Lung (tissue), 12 donors: ENCODE measurements around the gene LAMA3. TPM values are rescaled to one million over a fixed set of nuclear protein-coding genes. Genes with fewer than 3 reads are reported as not detected.
A peak's percentile ranks its signal among the peaks of the same experiment; 100 is the strongest.

Experiments used
- ATAC-seq: fragments of 200-7000 bp; cut with Tn5 transposase; one replicate; pipeline ENCODE4 v1.9.1; 2020; ENCODE audit warnings: moderate number of reproducible peaks; ENCODE audit not compliant: insufficient read depth, low FRiP score
- DNase-seq, 3 donors: peaks; one replicate each; pipeline ENCODE4 v3.0.0-alpha.2; 2013 to 2017
- H3K27ac ChIP-seq, 2 donors: one replicate each; pipeline ENCODE4 v1.5.1; 2013; ENCODE audit warnings: mild to moderate bottlenecking in 2 of 2, moderate library complexity in 2 of 2, control low read depth in 1 of 2, inconsistent platforms in 1 of 2, low read depth in 1 of 2, low read length in 1 of 2
- H3K27me3 ChIP-seq, 3 donors: one replicate each; pipeline ENCODE4 v1.5.1; 2013; ENCODE audit warnings: low read length in 2 of 3; ENCODE audit not compliant: control insufficient read depth in 3 of 3, insufficient read depth in 3 of 3
- H3K36me3 ChIP-seq, 4 donors: one replicate each; pipeline ENCODE4 v1.5.1; 2013; ENCODE audit warnings: low read length in 4 of 4, mild to moderate bottlenecking in 1 of 4, moderate library complexity in 1 of 4; ENCODE audit not compliant: control insufficient read depth in 4 of 4, insufficient read depth in 4 of 4
- H3K4me1 ChIP-seq, 5 donors: one replicate each; pipeline ENCODE4 v1.5.1; 2013; ENCODE audit warnings: low read length in 5 of 5, mild to moderate bottlenecking in 2 of 5, moderate library complexity in 1 of 5; ENCODE audit not compliant: control insufficient read depth in 5 of 5, insufficient read depth in 5 of 5
- H3K4me3 ChIP-seq: one replicate; pipeline ENCODE4 v1.5.1; 2013; ENCODE audit warnings: mild to moderate bottlenecking, control low read depth, moderate library complexity
- H3K9ac ChIP-seq, 2 donors: one replicate each; pipeline ENCODE4 v1.5.1; 2013; ENCODE audit warnings: low read length in 2 of 2, control low read depth in 1 of 2; ENCODE audit not compliant: insufficient read depth in 1 of 2
- H3K9me3 ChIP-seq, 4 donors: one replicate each; pipeline ENCODE4 v1.5.1; 2013; ENCODE audit warnings: low read length in 3 of 4, mild to moderate bottlenecking in 1 of 4, moderate library complexity in 1 of 4; ENCODE audit not compliant: control insufficient read depth in 4 of 4, insufficient read depth in 3 of 4
- CTCF ChIP-seq: IDR thresholded peaks from 2 replicates; pipeline ENCODE4 v1.5.1; 2012; ENCODE audit warnings: mild to moderate bottlenecking; ENCODE audit errors: control extremely low read depth, extremely low read depth
- WGBS, 2 donors: extraction: QIAGEN DNeasy Blood & Tissue Kit; methylation state at CpG; one replicate each; pipeline ENCODE4 v1.1.7; 2013; 5-methylcytosine and 5-hydroxymethylcytosine counted together
- polyA plus RNA-seq, 2 donors: library from polyadenylated mRNA; stranded (reverse); fragments of 200-250 nt; gene quantifications; one replicate each; pipeline ENCODE4 v1.2.1, GENCODE V29; 2013
- total RNA-seq, 2 donors: library from RNA; depleted of rRNA in 1 of 2; stranded (reverse); fragments of >200 nt in 1 of 2; gene quantifications; one replicate each; pipeline ENCODE4 v1.2.1, GENCODE V29; 2014 to 2021
- donor health status: control.
- donor health status: control.
- donor health status: Bipolar disorder and iron deficiency.
- donor health status: healthy.
- donor health status: DM: yes; HTN: yes; CAD: no.

LAMA3 gene
- total and polyA plus RNA-seq, 4 donors, result 14.1 to 110 (median 51.9) TPM

DNA sequence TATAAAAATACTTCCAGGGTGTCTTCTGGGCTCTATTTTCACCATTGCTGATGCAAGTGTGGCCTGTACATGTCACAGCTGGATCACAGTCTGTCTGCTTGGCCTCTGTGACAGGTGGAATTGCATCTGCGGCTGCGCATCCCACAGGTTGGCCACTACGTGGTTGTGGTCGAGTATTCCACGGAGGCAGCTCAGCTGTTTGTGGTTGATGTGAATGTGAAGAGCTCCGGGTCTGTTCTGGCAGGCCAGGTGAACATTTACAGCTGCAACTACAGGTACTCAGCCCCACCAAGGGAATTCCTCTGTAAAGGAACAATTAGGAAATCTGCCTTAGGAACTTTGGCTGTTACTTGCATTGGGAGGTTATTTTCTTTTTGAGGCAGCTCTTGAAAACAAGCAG lies 144.5 kb downstream of the LAMA3 start:
- Histone ChIP-seq H3K9me3 (no peaks in the 10 kb centered on the region), H3K9ac (no peak overlapping the region), H3K4me1 (peaks cover 0 to 3% (median 0%) of the 10 kb centered on the region in 5 donors), H3K4me3 (no peak overlapping the region), H3K36me3 (no peaks in the 10 kb centered on the region), H3K27me3 (no peaks in the 10 kb centered on the region), H3K27ac (no peak overlapping the region)
- WGBS, 2 donors, result 74 to 80% methylated on average over 6 of the region's 6 CpGs
- no peak for TF ChIP-seq CTCF
- ATAC-seq (no peak), DNase-seq (no peak)

GRCh38 chr18:23835091-23835490 lies 145.8 kb downstream of the LAMA3 start:
- no peak for TF ChIP-seq CTCF
- peak; percentile 41 for ATAC-seq

GRCh38 chr18:23835506-23835905 lies 146.3 kb downstream of the LAMA3 start:
- peak in 1 of 3 donors; percentile 21 for DNase-seq
- no peak overlapping the region for H3K9ac ChIP-seq
- no peaks in the 10 kb centered on the region for H3K27me3 ChIP-seq
- no peaks in the 10 kb centered on the region for H3K9me3 ChIP-seq
- H3K4me3 ChIP-seq, result no peak overlapping the region
- ATAC-seq, result peak; percentile 37
- no peak for TF ChIP-seq CTCF
- peaks cover 0 to 5% (median 0%) of the 10 kb centered on the region in 5 donors for H3K4me1 ChIP-seq
- H3K36me3 ChIP-seq, result no peaks in the 10 kb centered on the region
- no peak overlapping the region for H3K27ac ChIP-seq
- WGBS, 2 donors, result 42 to 51% methylated on average over 4 of the region's 4 CpGs

More at GRCh38 chr18:23835091-23835490, 145.8 kb downstream of the LAMA3 start:
- Histone ChIP-seq H3K27me3 (no peaks in the 10 kb centered on the region), H3K9me3 (no peaks in the 10 kb centered on the region), H3K27ac (peak overlapping the region in 1 of 2 donors; percentile 32), H3K4me1 (peaks cover 0 to 5% (median 0%) of the 10 kb centered on the region in 5 donors), H3K9ac (no peak overlapping the region), H3K4me3 (no peak overlapping the region), H3K36me3 (no peaks in the 10 kb centered on the region)
- no peak for DNase-seq
- 91 to 97% methylated on average over 3 of the region's 3 CpGs for WGBS, 2 donors

DNA sequence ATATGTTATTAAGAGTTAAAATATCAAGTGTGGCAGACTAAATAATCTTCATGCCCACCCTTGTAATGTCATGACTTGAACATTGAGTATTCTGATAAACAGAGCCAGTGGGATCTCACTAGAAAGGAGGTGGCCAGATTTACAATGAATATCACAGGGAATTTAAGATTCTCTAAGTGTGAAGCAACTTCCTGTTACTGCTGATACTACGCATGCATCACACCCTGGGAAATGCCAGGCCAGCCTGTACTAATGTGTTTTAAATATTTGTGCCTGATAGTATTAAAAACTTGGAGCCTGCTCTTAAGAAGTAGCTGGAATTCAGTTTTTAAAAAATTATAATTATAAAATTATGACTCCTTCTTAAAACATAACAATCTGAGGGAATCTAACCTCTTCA lies 148.3 kb downstream of the LAMA3 start:
- no peaks in the 10 kb centered on the region for H3K9me3 ChIP-seq
- no peaks in the 10 kb centered on the region for H3K27me3 ChIP-seq
- TF ChIP-seq CTCF, result no peak
- H3K36me3 ChIP-seq, result no peaks in the 10 kb centered on the region
- H3K27ac ChIP-seq, result no peak overlapping the region
- no peak overlapping the region for H3K4me3 ChIP-seq
- WGBS, 2 donors, result 20 to 51% methylated on average over 1 of the region's 1 CpG
- DNase-seq (peak in 2 of 3 donors; percentile 37 to 40), ATAC-seq (no peak)
- no peak overlapping the region for H3K9ac ChIP-seq
- peaks cover 0 to 5% (median 0%) of the 10 kb centered on the region in 5 donors for H3K4me1 ChIP-seq
